Astrocyte (in vitro differentiated cells and primary cell): ENCODE measurements around the gene WDR37. TPM values are rescaled to one million over a fixed set of nuclear protein-coding genes. Genes with fewer than 3 reads are reported as not detected.

ENCODE experiments used
- DNase-seq: peaks from one replicate; pipeline ENCODE4 v3.0.0-alpha.2; 2010; ENCODE audit warnings: low read depth
- FAIRE-seq: peaks from 2 replicates; lab custom pipeline; 2011; peaks lifted over from hg19 to GRCh38; lab: Jason Lieb, UNC
- H2AFZ ChIP-seq: 2 replicates; pipeline ENCODE4 v1.6.0; 2012; ENCODE audit warnings: low read depth, low read length, inconsistent platforms
- H3K27ac ChIP-seq: 2 replicates; pipeline ENCODE4 v1.5.1; 2011; ENCODE audit warnings: low read depth, low read length, inconsistent platforms
- H3K27me3 ChIP-seq: 2 replicates; pipeline ENCODE4 v1.6.0; 2011; ENCODE audit warnings: low read length, inconsistent platforms; ENCODE audit not compliant: insufficient read depth
- H3K36me3 ChIP-seq: 2 replicates; pipeline ENCODE4 v1.5.1; 2011; ENCODE audit warnings: low read length, inconsistent platforms; ENCODE audit not compliant: insufficient read depth
- H3K4me1 ChIP-seq: 2 replicates; pipeline ENCODE4 v1.5.1; 2011; ENCODE audit warnings: low read length, inconsistent platforms; ENCODE audit not compliant: insufficient read depth
- H3K4me2 ChIP-seq: 2 replicates; pipeline ENCODE4 v1.6.0; 2012; ENCODE audit warnings: low read length, inconsistent platforms
- H3K4me3 ChIP-seq: 2 replicates; pipeline ENCODE4 v1.5.1; 2011; ENCODE audit warnings: low read depth, mild to moderate bottlenecking, low read length, inconsistent platforms; ENCODE audit not compliant: insufficient read depth
- H3K79me2 ChIP-seq: 2 replicates; pipeline ENCODE4 v1.6.0; 2012; ENCODE audit warnings: mild to moderate bottlenecking, low read length, inconsistent platforms; ENCODE audit not compliant: insufficient read depth
- H3K9ac ChIP-seq: 2 replicates; pipeline ENCODE4 v1.6.0; 2012; ENCODE audit warnings: mild to moderate bottlenecking, low read length, inconsistent platforms
- H3K9me3 ChIP-seq: 2 replicates; pipeline ENCODE4 v1.5.1; 2012; ENCODE audit warnings: low read depth, mild to moderate bottlenecking, low read length, inconsistent platforms; ENCODE audit not compliant: insufficient read depth
- H4K20me1 ChIP-seq: 2 replicates; pipeline ENCODE4 v1.6.0; 2012; ENCODE audit warnings: low read length, inconsistent platforms; ENCODE audit not compliant: insufficient read depth
- H3K27ac Mint-ChIP-seq: one replicate; pipeline ENCODE4 v1.8.0; 2021; ENCODE audit warnings: mild to moderate bottlenecking, mixed read lengths; ENCODE audit not compliant: unreplicated experiment
- H3K27me3 Mint-ChIP-seq: one replicate; pipeline ENCODE4 v1.8.0; 2021; ENCODE audit warnings: low read depth, mixed read lengths; ENCODE audit not compliant: unreplicated experiment
- H3K36me3 Mint-ChIP-seq: one replicate; pipeline ENCODE4 v1.8.0; 2021; ENCODE audit warnings: low read depth, mixed read lengths; ENCODE audit not compliant: unreplicated experiment
- H3K4me1 Mint-ChIP-seq: one replicate; pipeline ENCODE4 v1.8.0; 2021; ENCODE audit warnings: low read depth, mixed read lengths; ENCODE audit not compliant: unreplicated experiment
- H3K4me3 Mint-ChIP-seq: one replicate; pipeline ENCODE4 v1.8.0; 2021; ENCODE audit warnings: mild to moderate bottlenecking, moderate library complexity, mixed read lengths; ENCODE audit not compliant: unreplicated experiment
- H3K9me3 Mint-ChIP-seq: one replicate; pipeline ENCODE4 v1.8.0; 2021; ENCODE audit warnings: mild to moderate bottlenecking, mixed read lengths; ENCODE audit not compliant: unreplicated experiment
- EZH2 ChIP-seq: IDR thresholded peaks from 2 replicates; pipeline ENCODE4 v1.6.1; 2012; ENCODE audit warnings: mild to moderate bottlenecking, low read length, inconsistent platforms; ENCODE audit not compliant: insufficient read depth
- total RNA-seq: library from RNA; stranded (reverse); gene quantifications from 2 replicates; pipeline ENCODE4 v1.2.1, GENCODE V29; 2021
- TF ChIP-seq, protein P1 (sequence below): IDR thresholded peaks from 2 replicates; pipeline ENCODE4 v1.5.1; 2011; ENCODE audit warnings: low read depth, mild to moderate bottlenecking, inconsistent platforms, low read length, moderate library complexity; ENCODE audit not compliant: insufficient read depth

The WDR37 gene
- total RNA-seq, 1 donor from 2014 or later: 22.8 TPM

DNA sequence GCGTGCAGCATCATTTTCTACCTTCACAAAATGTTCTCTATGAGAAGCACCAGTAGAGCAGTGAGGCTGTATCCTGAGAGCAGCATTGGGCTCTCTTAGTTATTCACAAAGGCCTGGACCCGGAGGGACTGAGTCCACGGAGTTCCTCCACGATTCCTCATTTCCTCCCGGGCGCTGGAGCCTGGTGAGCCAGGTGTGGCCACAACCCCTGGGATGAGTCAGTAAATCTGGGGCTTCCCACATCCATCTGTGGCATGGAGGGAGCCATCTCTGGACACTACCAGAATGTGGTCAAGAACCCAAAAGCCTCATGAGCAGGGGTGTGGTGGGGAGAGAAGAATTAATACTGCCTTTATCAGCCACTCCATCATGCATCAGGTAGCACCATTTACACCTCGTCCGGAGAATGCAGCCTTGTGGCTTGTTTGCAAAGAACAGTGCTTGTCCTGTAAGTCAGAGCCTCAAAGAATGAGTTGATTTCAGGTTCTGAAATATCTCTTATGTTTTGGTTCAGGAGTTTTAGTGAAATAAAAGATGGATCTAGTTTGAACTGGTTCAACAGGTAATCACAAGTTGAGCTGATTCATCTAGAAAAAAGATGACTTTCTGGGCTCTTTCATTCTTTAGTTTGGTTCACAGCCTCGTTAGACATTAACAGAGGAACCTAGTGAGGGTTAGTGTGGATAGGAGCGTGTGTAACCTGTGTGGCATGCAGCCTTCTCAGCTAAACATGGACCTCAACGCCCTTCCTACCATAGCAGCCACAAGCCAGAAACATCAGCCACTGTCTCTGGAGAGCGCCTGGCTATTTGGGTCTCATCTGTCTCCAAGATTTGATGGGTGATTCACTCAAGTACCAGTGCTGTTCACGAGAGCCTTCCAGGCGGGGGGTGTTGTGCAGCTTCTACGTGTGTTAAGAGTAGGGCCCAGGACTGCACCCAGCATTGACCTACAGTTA lies 95.2 kb downstream of the WDR37 start:
- H2AFZ ChIP-seq: no peak overlapping the region
- H3K27ac ChIP-seq: no peak overlapping the region
- no peaks in the 10 kb centered on the region for H3K79me2 ChIP-seq
- H3K27ac Mint-ChIP-seq: no peak overlapping the region
- no peaks in the 10 kb centered on the region for H3K27me3 ChIP-seq
- H3K9me3 Mint-ChIP-seq: peaks cover 13% of the 10 kb centered on the region
- H3K9me3 ChIP-seq: peaks cover 3% of the 10 kb centered on the region
- no peaks in the 10 kb centered on the region for H3K36me3 ChIP-seq
- no peak for FAIRE-seq
- no peak overlapping the region for H3K4me3 Mint-ChIP-seq
- no peaks in the 10 kb centered on the region for H4K20me1 ChIP-seq
- H3K4me1 Mint-ChIP-seq: peaks cover 27% of the 10 kb centered on the region
- DNase-seq: no peak
- H3K36me3 Mint-ChIP-seq: peaks cover 3% of the 10 kb centered on the region
- no peak overlapping the region for H3K4me3 ChIP-seq
- no peak overlapping the region for H3K9ac ChIP-seq
- peaks cover 17% of the 10 kb centered on the region for H3K27me3 Mint-ChIP-seq
- no peak overlapping the region for H3K4me2 ChIP-seq
- TF ChIP-seq, protein P1, sequence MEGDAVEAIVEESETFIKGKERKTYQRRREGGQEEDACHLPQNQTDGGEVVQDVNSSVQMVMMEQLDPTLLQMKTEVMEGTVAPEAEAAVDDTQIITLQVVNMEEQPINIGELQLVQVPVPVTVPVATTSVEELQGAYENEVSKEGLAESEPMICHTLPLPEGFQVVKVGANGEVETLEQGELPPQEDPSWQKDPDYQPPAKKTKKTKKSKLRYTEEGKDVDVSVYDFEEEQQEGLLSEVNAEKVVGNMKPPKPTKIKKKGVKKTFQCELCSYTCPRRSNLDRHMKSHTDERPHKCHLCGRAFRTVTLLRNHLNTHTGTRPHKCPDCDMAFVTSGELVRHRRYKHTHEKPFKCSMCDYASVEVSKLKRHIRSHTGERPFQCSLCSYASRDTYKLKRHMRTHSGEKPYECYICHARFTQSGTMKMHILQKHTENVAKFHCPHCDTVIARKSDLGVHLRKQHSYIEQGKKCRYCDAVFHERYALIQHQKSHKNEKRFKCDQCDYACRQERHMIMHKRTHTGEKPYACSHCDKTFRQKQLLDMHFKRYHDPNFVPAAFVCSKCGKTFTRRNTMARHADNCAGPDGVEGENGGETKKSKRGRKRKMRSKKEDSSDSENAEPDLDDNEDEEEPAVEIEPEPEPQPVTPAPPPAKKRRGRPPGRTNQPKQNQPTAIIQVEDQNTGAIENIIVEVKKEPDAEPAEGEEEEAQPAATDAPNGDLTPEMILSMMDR: no peak
- TF ChIP-seq EZH2: no peak
- no peaks in the 10 kb centered on the region for H3K4me1 ChIP-seq

GRCh38 chr10:1152386-1153250 lies 96.4 kb downstream of the WDR37 start:
- Histone ChIP-seq H3K4me1 (no peaks in the 10 kb centered on the region), H3K36me3 (no peaks in the 10 kb centered on the region), H3K9me3 (no peaks in the 10 kb centered on the region), H4K20me1 (no peaks in the 10 kb centered on the region), H2AFZ (no peak overlapping the region), H3K79me2 (no peaks in the 10 kb centered on the region), H3K9ac (no peak overlapping the region), H3K27ac (no peak overlapping the region), H3K27me3 (no peaks in the 10 kb centered on the region), H3K4me2 (no peak overlapping the region), H3K4me3 (no peak overlapping the region)
- Mint-ChIP-seq H3K27ac (peak overlapping the region; percentile 53), H3K36me3 (peaks cover 3% of the 10 kb centered on the region), H3K9me3 (peaks cover 4% of the 10 kb centered on the region), H3K27me3 (peaks cover 27% of the 10 kb centered on the region), H3K4me1 (peaks cover 27% of the 10 kb centered on the region), H3K4me3 (no peak overlapping the region)
- DNase-seq (no peak), FAIRE-seq (no peak)
- TF ChIP-seq, protein P1: no peak
- no peak for TF ChIP-seq EZH2
